SU-DHL-6 (cell line): ENCODE measurements around the gene KRT6A.

Experiments
- H2AFZ ChIP-seq: fragments of 200-600 bp; sonication (generic); 2 replicates; pipeline ENCODE4 v1.6.1; 2014; ENCODE audit warnings: low read depth, mild to moderate bottlenecking, moderate library complexity, mixed read lengths, antibody characterized with exemption, low read length; ENCODE audit not compliant: severe bottlenecking
- H3F3A ChIP-seq: fragments of 200-600 bp; shearing (Covaris generic); 2 replicates; pipeline ENCODE4 v1.6.0; 2016; ENCODE audit warnings: antibody characterized with exemption, mild to moderate bottlenecking; ENCODE audit not compliant: insufficient read depth
- H3K27ac ChIP-seq: fragments of 200-600 bp; sonication (generic); 2 replicates; pipeline ENCODE4 v1.5.1; 2016; ENCODE audit warnings: low read depth, mild to moderate bottlenecking, low read length, moderate library complexity, mixed read lengths
- H3K27me3 ChIP-seq: fragments of 200-600 bp; sonication (generic), shearing (Covaris generic); 2 replicates; pipeline ENCODE4 v1.6.0; 2014; ENCODE audit warnings: mild to moderate bottlenecking, low read length
- H3K36me3 ChIP-seq: fragments of 200-600 bp; sonication (generic); 2 replicates; pipeline ENCODE4 v1.6.1; 2014; ENCODE audit warnings: mild to moderate bottlenecking, low read length, mixed read lengths
- H3K4me2 ChIP-seq: fragments of 300-600, 200-600 bp; shearing (Covaris generic), sonication (generic); 2 replicates; pipeline ENCODE4 v1.6.0; 2014; ENCODE audit warnings: low read length, low read depth, mild to moderate bottlenecking; ENCODE audit not compliant: poor library complexity, severe bottlenecking
- H3K4me3 ChIP-seq: fragments of 200-600 bp; sonication (generic); 2 replicates; pipeline ENCODE4 v1.5.1; 2014; ENCODE audit warnings: antibody characterized with exemption, low read length, mild to moderate bottlenecking, mixed read lengths; ENCODE audit not compliant: insufficient read depth, poor library complexity, severe bottlenecking
- H3K79me2 ChIP-seq: fragments of 200-600 bp; sonication (generic); 2 replicates; pipeline ENCODE4 v1.6.1; 2014; ENCODE audit warnings: mild to moderate bottlenecking, low read length, moderate library complexity; ENCODE audit not compliant: insufficient read depth
- H3K9ac ChIP-seq: fragments of 200-600 bp; sonication (generic); 2 replicates; pipeline ENCODE4 v1.7.0; 2014; ENCODE audit warnings: mild to moderate bottlenecking, low read length
- H3K9me2 ChIP-seq: fragments of 200-600 bp; sonication (generic); replicated peaks from 2 replicates; pipeline ENCODE4 v1.6.1; 2014; ENCODE audit warnings: low read length; ENCODE audit not compliant: insufficient read depth
- H3K9me3 ChIP-seq: fragments of 200-600 bp; sonication (generic); 2 replicates; pipeline ENCODE4 v1.6.1; 2014; ENCODE audit warnings: low read length, mixed read lengths; ENCODE audit not compliant: insufficient read depth
- H4K20me1 ChIP-seq: fragments of 200-600 bp; sonication (generic); 2 replicates; pipeline ENCODE4 v1.6.1; 2014; ENCODE audit warnings: low read depth, mild to moderate bottlenecking, antibody characterized with exemption, low read length, moderate library complexity, mixed read lengths
- CTCF ChIP-seq: fragments of 200-600 bp; sonication (generic); IDR thresholded peaks from one replicate; pipeline ENCODE4 v1.5.1; 2017; ENCODE audit warnings: antibody characterized with exemption, mild to moderate bottlenecking, low read length, moderate library complexity; ENCODE audit not compliant: insufficient read depth, poor library complexity, severe bottlenecking
- EZH2phosphoT487 ChIP-seq: fragments of 200-600 bp; sonication (generic), shearing (Covaris generic); conservative IDR thresholded peaks from 2 replicates; pipeline ENCODE4 v1.6.1; 2018; ENCODE audit warnings: mild to moderate bottlenecking, antibody characterized with exemption, low read length, moderate library complexity, mixed read lengths

The KRT6A gene

GRCh38 chr12:52529846-52530245, 36.8 kb upstream of the KRT6A start:
- H3K9ac ChIP-seq, result no peak overlapping the region
- no peak overlapping the region for H2AFZ ChIP-seq
- no peak overlapping the region for H3K4me2 ChIP-seq
- no peaks in the 10 kb centered on the region for H3K9me2 ChIP-seq
- H3K36me3 ChIP-seq, result no peaks in the 10 kb centered on the region
- H3K27ac ChIP-seq, result no peak overlapping the region
- TF ChIP-seq CTCF (no peak), EZH2phosphoT487 (no peak)
- no peak overlapping the region for H3K4me3 ChIP-seq
- no peaks in the 10 kb centered on the region for H3K27me3 ChIP-seq
- no peaks in the 10 kb centered on the region for H3K79me2 ChIP-seq
- H3K9me3 ChIP-seq, result no peaks in the 10 kb centered on the region
- H3F3A ChIP-seq, result no peaks in the 10 kb centered on the region
- H4K20me1 ChIP-seq, result no peaks in the 10 kb centered on the region

DNA sequence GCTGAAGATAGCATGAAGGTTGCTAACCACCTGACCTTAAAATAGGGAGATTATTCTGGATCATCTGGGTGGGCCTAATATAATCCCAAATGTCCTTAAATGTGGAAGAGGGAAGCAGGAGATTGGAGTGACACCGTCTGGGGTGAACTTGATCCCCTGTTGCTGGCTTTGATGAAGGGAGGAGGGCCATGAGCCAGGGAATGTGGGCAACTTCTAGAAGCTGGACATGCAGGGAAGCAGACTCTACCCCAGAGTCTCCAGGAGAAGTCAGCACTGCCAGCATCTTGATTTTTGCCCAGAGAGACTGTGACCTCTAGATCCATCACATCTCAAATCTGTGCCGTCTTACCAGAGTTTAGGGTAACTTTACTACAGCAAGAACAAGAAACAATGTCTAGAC, 36.4 kb upstream of the KRT6A start:
- Histone ChIP-seq H3K36me3 (no peaks in the 10 kb centered on the region), H3K27me3 (no peaks in the 10 kb centered on the region)

DNA sequence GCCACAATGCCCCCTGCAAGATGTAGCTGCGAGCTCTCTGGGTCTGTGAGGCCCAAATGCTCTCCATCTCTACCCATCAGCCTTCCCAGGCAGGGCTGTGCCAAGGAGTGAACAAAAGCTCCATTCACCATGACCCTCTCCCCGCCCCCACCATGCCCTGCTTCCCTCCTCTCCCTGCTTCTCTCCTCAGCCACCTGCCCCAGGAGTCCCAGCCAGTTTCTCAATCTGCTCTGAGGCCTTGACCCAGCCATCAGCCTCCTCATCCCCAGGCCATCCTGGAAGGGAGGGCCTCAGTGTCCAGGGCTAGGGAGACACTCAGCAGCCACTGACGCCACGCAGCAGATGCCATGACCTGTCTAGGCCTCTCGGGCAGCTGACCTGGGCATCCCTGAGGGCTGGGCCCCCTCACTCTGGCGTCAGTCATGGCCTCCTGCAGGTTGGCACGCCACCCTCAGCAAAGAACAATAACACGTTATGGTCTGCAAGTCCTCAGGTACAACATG, 35.6 kb upstream of the KRT6A start:
- Histone ChIP-seq H3K4me2 (no peak overlapping the region), H3K79me2 (no peaks in the 10 kb centered on the region), H3F3A (no peaks in the 10 kb centered on the region), H3K9me3 (no peaks in the 10 kb centered on the region), H3K9ac (no peak overlapping the region), H4K20me1 (no peaks in the 10 kb centered on the region), H3K9me2 (no peaks in the 10 kb centered on the region), H3K27ac (no peak overlapping the region), H2AFZ (no peak overlapping the region), H3K36me3 (no peaks in the 10 kb centered on the region), H3K4me3 (no peak overlapping the region), H3K27me3 (no peaks in the 10 kb centered on the region)
- TF ChIP-seq EZH2phosphoT487, result no peak
- no peak for TF ChIP-seq CTCF

More for the DNA sequence above, 36.4 kb upstream of the KRT6A start:
- H4K20me1 ChIP-seq, result no peaks in the 10 kb centered on the region
- H2AFZ ChIP-seq, result no peak overlapping the region
- no peaks in the 10 kb centered on the region for H3K79me2 ChIP-seq
- no peak overlapping the region for H3K27ac ChIP-seq
- no peaks in the 10 kb centered on the region for H3F3A ChIP-seq
- no peak overlapping the region for H3K4me3 ChIP-seq
- no peaks in the 10 kb centered on the region for H3K9me3 ChIP-seq
- no peak overlapping the region for H3K9ac ChIP-seq
- no peaks in the 10 kb centered on the region for H3K9me2 ChIP-seq
- H3K4me2 ChIP-seq, result no peak overlapping the region
- TF ChIP-seq CTCF (no peak), EZH2phosphoT487 (no peak)
